Left ventricle myocardium inferior (tissue), 1 donor: ENCODE measurements around the gene PAK4. TPM values are rescaled to one million over a fixed set of nuclear protein-coding genes. Genes with fewer than 3 reads are reported as not detected.
"Not testable (repeated sequence)": the region's sequence is repeated elsewhere in the genome, so short reads cannot be mapped to it uniquely, and the experiment has no call there.

ENCODE experiments used
- DNase-seq: peaks from one replicate; pipeline ENCODE4 v3.0.0-alpha.2; 2020
- H3K27ac ChIP-seq: fragments of 200-600 bp; replicated peaks from 2 replicates; pipeline ENCODE4 v1.8.0; 2021
- H3K27me3 ChIP-seq: fragments of 200-600 bp; 2 replicates; pipeline ENCODE4 v1.8.0; 2021; ENCODE audit warnings: low read depth
- H3K36me3 ChIP-seq: fragments of 200-600 bp; 2 replicates; pipeline ENCODE4 v1.8.0; 2021
- H3K4me1 ChIP-seq: fragments of 200-600 bp; 2 replicates; pipeline ENCODE4 v1.8.0; 2021
- H3K4me3 ChIP-seq: fragments of 200-600 bp; 2 replicates; pipeline ENCODE4 v1.8.0; 2021; ENCODE audit warnings: mild to moderate bottlenecking, moderate library complexity
- H3K9me3 ChIP-seq: fragments of 200-600 bp; replicated peaks from 2 replicates; pipeline ENCODE4 v1.8.0; 2021
- CTCF ChIP-seq: fragments of 200-600 bp; IDR thresholded peaks from 2 replicates; pipeline ENCODE4 v1.8.0; 2021; ENCODE audit warnings: antibody characterized with exemption, mild to moderate bottlenecking, borderline replicate concordance
- intact Hi-C: fragments of 100-400 bp; cut with micrococcal nuclease; formaldehyde crosslinking; loops from one replicate; pipeline ENCODE4 v1.11.0; 2022
- total RNA-seq: library from RNA; stranded (reverse); fragmentation: NEBNext Ultra II Directional; extraction: Animal tissue kit (Norgen Biotek cat#: 25700); gene quantifications from one replicate; pipeline ENCODE4 v1.2.1, GENCODE V29; 2021
- donor health status: DM: no; HTN: yes; CAD: no; lungs with severe emphysema.

Gene PAK4
- total RNA-seq, 1 donor from 2014 or later: 17.0 TPM

DNA sequence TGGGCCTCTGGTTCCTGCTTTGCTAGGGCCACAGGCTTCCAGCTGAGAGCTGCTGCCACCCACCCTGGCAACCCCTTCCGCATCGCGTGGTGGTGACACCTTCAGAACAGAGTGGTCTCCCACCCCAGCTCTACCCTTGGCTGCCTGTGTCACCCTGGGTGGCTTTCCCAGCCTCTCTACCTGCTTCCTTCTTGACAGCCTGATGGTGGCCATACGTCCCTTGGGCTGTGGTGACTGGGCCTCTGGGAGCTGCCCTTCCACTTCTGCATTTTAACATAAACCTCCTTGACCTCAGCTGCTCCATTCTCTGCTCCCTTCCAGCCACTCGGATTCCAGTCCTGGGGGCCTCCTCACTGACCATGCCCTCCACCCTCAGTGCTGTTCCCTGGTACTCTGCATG, 17.0 kb downstream of the PAK4 start:
- Histone ChIP-seq H3K4me1 (peaks cover 53% of the 10 kb centered on the region), H3K27ac (no peak overlapping the region), H3K9me3 (no peaks in the 10 kb centered on the region), H3K36me3 (no peaks in the 10 kb centered on the region), H3K27me3 (no peaks in the 10 kb centered on the region), H3K4me3 (no peak overlapping the region)
- intact Hi-C loops: no loop called here
- no peak for TF ChIP-seq CTCF
- no peak for DNase-seq

DNA sequence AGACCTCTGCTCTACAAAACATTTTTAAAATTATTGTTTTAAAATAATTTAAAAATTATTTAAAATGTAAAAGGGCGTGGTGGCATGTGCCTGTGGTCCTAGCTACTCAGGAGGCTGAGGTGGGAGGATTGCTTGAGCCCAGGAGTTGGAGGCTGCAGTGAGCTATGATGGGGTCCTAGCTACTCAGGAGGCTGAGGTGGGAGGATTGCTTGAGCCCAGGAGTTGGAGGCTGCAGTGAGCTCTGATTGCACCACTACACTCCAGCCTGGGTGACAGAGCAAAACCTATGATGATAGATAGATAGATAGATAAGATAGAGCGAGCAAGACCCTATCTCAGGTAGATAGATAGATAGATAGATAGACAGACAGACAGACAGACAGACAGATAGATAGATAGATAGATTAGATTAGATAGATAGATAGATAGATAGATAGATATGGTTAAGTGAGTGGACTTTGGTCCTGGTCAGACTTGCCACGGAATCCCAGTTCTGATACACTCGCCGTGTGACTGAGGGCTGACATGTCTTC, 18.2 kb downstream of the PAK4 start:
- H3K36me3 ChIP-seq, DNase-seq, H3K27me3 ChIP-seq, intact Hi-C loops, H3K9me3 ChIP-seq, H3K4me3 ChIP-seq: not testable (repeated sequence)
- peaks cover 46% of the 10 kb centered on the region for H3K4me1 ChIP-seq
- H3K27ac ChIP-seq: peak overlapping the region; percentile 75

GRCh38 chr19:39144290-39145071, 18.9 kb downstream of the PAK4 start:
- H3K27ac ChIP-seq: peak overlapping the region; percentile 75
- H3K9me3 ChIP-seq: no peaks in the 10 kb centered on the region
- TF ChIP-seq CTCF: no peak
- no peak for DNase-seq
- no peaks in the 10 kb centered on the region for H3K36me3 ChIP-seq
- intact Hi-C loops: no loop called here
- H3K4me3 ChIP-seq: peak overlapping the region; percentile 27
- H3K27me3 ChIP-seq: no peaks in the 10 kb centered on the region
- peaks cover 40% of the 10 kb centered on the region for H3K4me1 ChIP-seq

DNA sequence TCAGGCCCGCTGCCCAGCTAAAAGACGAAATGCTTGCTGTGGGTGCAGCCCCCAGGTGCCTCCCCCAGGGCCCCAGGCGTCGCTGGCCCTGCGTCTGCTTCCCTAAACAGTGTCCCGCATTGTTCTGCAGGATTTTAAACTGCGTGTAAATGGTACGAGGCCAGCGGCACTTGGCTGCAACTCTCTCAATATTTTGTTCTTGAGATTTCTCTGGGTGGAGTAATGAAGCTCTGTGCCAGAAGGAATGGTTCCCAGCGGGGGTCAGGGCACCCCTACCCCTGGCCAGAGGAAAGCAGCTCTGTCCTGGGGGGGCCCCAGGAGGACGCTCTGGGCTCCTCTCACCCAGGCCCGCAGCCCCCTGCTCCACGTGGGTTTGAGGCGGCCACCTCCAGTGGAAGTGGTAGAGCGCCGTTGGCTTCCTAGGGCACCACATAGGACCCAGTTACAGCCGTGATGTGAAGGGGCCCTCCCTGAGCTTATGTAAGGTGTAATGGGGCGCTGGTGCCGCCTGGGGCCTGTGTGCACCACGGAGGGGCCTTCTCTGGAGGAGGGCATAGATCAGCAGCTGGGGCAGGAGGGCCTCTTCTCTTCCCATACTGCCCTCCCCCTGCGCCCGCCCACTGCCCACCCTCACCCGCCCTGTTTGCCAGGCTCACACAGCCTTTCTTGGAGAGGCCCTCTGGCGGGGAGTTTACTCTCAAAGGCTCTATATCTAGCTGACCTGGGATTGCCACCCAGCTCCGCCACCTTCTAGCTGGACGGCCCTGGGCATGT, 19.8 kb downstream of the PAK4 start:
- peak; percentile 24 for TF ChIP-seq CTCF
- intact Hi-C loops: no loop called here
- no peak for DNase-seq
- peaks cover 31% of the 10 kb centered on the region for H3K4me1 ChIP-seq
- no peaks in the 10 kb centered on the region for H3K36me3 ChIP-seq
- no peaks in the 10 kb centered on the region for H3K27me3 ChIP-seq
- peak overlapping the region; percentile 27 for H3K4me3 ChIP-seq
- no peaks in the 10 kb centered on the region for H3K9me3 ChIP-seq
- H3K27ac ChIP-seq: peak overlapping the region; percentile 75

DNA sequence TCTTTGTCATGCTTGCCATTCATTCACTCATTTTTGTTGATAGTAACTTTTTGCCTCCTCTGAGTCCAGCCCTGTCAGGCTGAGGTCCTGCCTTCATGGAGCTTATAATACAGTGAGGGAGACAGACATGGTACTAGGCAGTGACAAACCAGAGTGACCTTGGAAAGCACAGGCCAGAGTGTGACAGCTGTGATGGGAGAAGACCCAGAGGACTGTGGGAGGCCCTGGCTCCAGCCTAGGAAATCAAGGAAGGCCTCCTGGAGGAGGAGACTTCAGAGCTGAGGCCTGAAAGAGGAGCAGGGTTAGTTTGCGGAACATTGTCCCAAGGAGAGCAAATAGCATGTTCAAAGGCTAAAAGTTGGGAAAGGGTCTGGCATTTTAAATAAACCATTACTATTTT, 20.5 kb downstream of the PAK4 start:
- Histone ChIP-seq H3K27ac (peak overlapping the region; percentile 75), H3K9me3 (no peaks in the 10 kb centered on the region), H3K27me3 (no peaks in the 10 kb centered on the region), H3K36me3 (no peaks in the 10 kb centered on the region), H3K4me3 (no peak overlapping the region), H3K4me1 (peaks cover 26% of the 10 kb centered on the region)
- intact Hi-C loops: no loop called here
- no peak for TF ChIP-seq CTCF
- no peak for DNase-seq
